ENCODE measurements around the gene FABP2.
"Not testable (repeated sequence)": the region's sequence is repeated elsewhere in the genome, so short reads cannot be mapped to it uniquely, and the experiment has no call there.

Gene FABP2

GRCh38 chr4:119307606-119308005 is 14.3 kb downstream of the FABP2 start:
- no peak for DNase-seq

GRCh38 chr4:119304431-119304830 is 17.5 kb downstream of the FABP2 start:
- DNase-seq = no peak

GRCh38 chr4:119303587-119304305 is 18.2 kb downstream of the FABP2 start:
- no peak for DNase-seq

- DNase-seq = no peak
These were observed 19.7 kb downstream of the FABP2 start for GRCh38 chr4:119302073-119302832.

- peak; percentile 95 for DNase-seq
These were observed 21.6 kb downstream of the FABP2 start for GRCh38 chr4:119300101-119300978.

GRCh38 chr4:119299741-119300100 is 22.2 kb downstream of the FABP2 start:
- DNase-seq = no peak

GRCh38 chr4:119299260-119299671 is 22.7 kb downstream of the FABP2 start:
- no peak for DNase-seq

GRCh38 chr4:119297795-119298194 is 24.1 kb downstream of the FABP2 start:
- no peak for DNase-seq

- no peak for DNase-seq
These were observed 25.6 kb downstream of the FABP2 start for GRCh38 chr4:119296356-119296755.

GRCh38 chr4:119290598-119290997 is 31.3 kb downstream of the FABP2 start:
- DNase-seq = no peak

GRCh38 chr4:119289313-119289712 is 32.6 kb downstream of the FABP2 start:
- DNase-seq = no peak

- no peak for DNase-seq
These were observed 35.4 kb downstream of the FABP2 start for GRCh38 chr4:119286377-119287002.

GRCh38 chr4:119284876-119285780 is 36.8 kb downstream of the FABP2 start:
- no peak for DNase-seq

GRCh38 chr4:119281393-119281792 is 40.5 kb downstream of the FABP2 start:
- DNase-seq = no peak

- DNase-seq = not testable (repeated sequence)
These were observed 42.0 kb downstream of the FABP2 start for GRCh38 chr4:119279945-119280344.

GRCh38 chr4:119279541-119279940 is 42.4 kb downstream of the FABP2 start:
- DNase-seq = not testable (repeated sequence)

GRCh38 chr4:119271361-119272085 is 50.4 kb downstream of the FABP2 start:
- no peak for DNase-seq

GRCh38 chr4:119268466-119268865 is 53.5 kb downstream of the FABP2 start:
- no peak for DNase-seq
